Left renal pelvis (tissue), 4 donors: ENCODE measurements around the gene CCR5. TPM values are rescaled to one million over a fixed set of nuclear protein-coding genes. Genes with fewer than 3 reads are reported as not detected.
"Not testable (repeated sequence)": the region's sequence is repeated elsewhere in the genome, so short reads cannot be mapped to it uniquely, and the experiment has no call there.

Experiments
- DNase-seq, 4 donors: peaks; one replicate each; pipeline ENCODE4 v3.0.0-alpha.2; 2013; ENCODE audit warnings: low read depth in 4 of 4, low spot score in 3 of 4
- polyA plus RNA-seq, 4 donors: library from polyadenylated mRNA; unstranded; fragments of 120-200 nt; gene quantifications; one replicate each; pipeline ENCODE4 v1.2.1, GENCODE V29; 2013; ENCODE audit not compliant: insufficient read length in 4 of 4

Gene CCR5
- polyA plus RNA-seq, 4 donors: 0.11 to 0.80 (median 0.42) TPM

GRCh38 chr3:46381625-46382024, 10.9 kb downstream of the CCR5 start:
- no peak for DNase-seq

GRCh38 chr3:46383211-46383950, 12.6 kb downstream of the CCR5 start:
- DNase-seq: no peak

- DNase-seq: no peak
Observed at GRCh38 chr3:46383951-46384330, 13.2 kb downstream of the CCR5 start.

- DNase-seq: no peak
Observed at GRCh38 chr3:46386205-46386604, 15.5 kb downstream of the CCR5 start.

GRCh38 chr3:46388847-46389246, 18.1 kb downstream of the CCR5 start:
- not testable (repeated sequence) for DNase-seq

- no peak for DNase-seq
Observed at GRCh38 chr3:46389306-46389705, 18.6 kb downstream of the CCR5 start.

GRCh38 chr3:46391526-46391925, 20.8 kb downstream of the CCR5 start:
- not testable (repeated sequence) for DNase-seq

- DNase-seq: no peak
Observed at GRCh38 chr3:46393011-46393410, 22.3 kb downstream of the CCR5 start.

- no peak for DNase-seq
Observed at GRCh38 chr3:46393554-46394434, 23.0 kb downstream of the CCR5 start.

GRCh38 chr3:46395210-46395661, 24.5 kb downstream of the CCR5 start:
- DNase-seq: no peak

GRCh38 chr3:46395766-46396530, 25.2 kb downstream of the CCR5 start:
- no peak for DNase-seq

- no peak for DNase-seq
Observed at GRCh38 chr3:46397111-46397510, 26.4 kb downstream of the CCR5 start.

GRCh38 chr3:46398186-46398955, 27.6 kb downstream of the CCR5 start:
- DNase-seq: no peak

- DNase-seq: no peak
Observed at GRCh38 chr3:46399098-46399497, 28.4 kb downstream of the CCR5 start.

GRCh38 chr3:46399557-46399956, 28.8 kb downstream of the CCR5 start:
- DNase-seq: no peak

GRCh38 chr3:46400000-46400734, 29.4 kb downstream of the CCR5 start:
- DNase-seq: no peak

GRCh38 chr3:46400846-46401245, 30.1 kb downstream of the CCR5 start:
- no peak for DNase-seq

GRCh38 chr3:46401579-46401978, 30.8 kb downstream of the CCR5 start:
- DNase-seq: no peak

- DNase-seq: not testable (repeated sequence)
Observed at GRCh38 chr3:46402902-46403301, 32.2 kb downstream of the CCR5 start.
